C4-2B (cell line): ENCODE results near the gene SSX2IP.

Experiments
- ZFX ChIP-seq: fragments of 450-650 bp; IDR thresholded peaks from 2 replicates; pipeline ENCODE4 v1.6.1; 2017
- TF ChIP-seq, protein P1 (sequence below): fragments of 450-650 bp; conservative IDR thresholded peaks from 2 replicates; pipeline ENCODE4 v1.5.1; 2017; ENCODE audit warnings: mild to moderate bottlenecking

- TF ChIP-seq, protein P1, sequence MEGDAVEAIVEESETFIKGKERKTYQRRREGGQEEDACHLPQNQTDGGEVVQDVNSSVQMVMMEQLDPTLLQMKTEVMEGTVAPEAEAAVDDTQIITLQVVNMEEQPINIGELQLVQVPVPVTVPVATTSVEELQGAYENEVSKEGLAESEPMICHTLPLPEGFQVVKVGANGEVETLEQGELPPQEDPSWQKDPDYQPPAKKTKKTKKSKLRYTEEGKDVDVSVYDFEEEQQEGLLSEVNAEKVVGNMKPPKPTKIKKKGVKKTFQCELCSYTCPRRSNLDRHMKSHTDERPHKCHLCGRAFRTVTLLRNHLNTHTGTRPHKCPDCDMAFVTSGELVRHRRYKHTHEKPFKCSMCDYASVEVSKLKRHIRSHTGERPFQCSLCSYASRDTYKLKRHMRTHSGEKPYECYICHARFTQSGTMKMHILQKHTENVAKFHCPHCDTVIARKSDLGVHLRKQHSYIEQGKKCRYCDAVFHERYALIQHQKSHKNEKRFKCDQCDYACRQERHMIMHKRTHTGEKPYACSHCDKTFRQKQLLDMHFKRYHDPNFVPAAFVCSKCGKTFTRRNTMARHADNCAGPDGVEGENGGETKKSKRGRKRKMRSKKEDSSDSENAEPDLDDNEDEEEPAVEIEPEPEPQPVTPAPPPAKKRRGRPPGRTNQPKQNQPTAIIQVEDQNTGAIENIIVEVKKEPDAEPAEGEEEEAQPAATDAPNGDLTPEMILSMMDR: peak; percentile 100
- peak; percentile 17; the same call in 1 of the 2 replicates for TF ChIP-seq ZFX
Measured at GRCh38 chr1:84620720-84621313, 69.4 kb downstream of the SSX2IP start.
